Head of caudate nucleus (tissue), 42 donors: ENCODE data around the gene DNAJC1.
"Not testable (repeated sequence)": the region's sequence is repeated elsewhere in the genome, so short reads cannot be mapped to it uniquely, and the experiment has no call there.

ENCODE experiments used
- DNase-seq, 42 donors: peaks; one replicate each; pipeline versions ENCODE4 v3.0.0 to v3.0.0-alpha.2; 2020 to 2021; ENCODE audit warnings: mixed read lengths in 7 of 42
- intact Hi-C: fragments of 100-400 bp; cut with DNase I; formaldehyde crosslinking; loops from one replicate; pipeline ENCODE4 v1.15.0; 2022

DNAJC1 gene, protein sequence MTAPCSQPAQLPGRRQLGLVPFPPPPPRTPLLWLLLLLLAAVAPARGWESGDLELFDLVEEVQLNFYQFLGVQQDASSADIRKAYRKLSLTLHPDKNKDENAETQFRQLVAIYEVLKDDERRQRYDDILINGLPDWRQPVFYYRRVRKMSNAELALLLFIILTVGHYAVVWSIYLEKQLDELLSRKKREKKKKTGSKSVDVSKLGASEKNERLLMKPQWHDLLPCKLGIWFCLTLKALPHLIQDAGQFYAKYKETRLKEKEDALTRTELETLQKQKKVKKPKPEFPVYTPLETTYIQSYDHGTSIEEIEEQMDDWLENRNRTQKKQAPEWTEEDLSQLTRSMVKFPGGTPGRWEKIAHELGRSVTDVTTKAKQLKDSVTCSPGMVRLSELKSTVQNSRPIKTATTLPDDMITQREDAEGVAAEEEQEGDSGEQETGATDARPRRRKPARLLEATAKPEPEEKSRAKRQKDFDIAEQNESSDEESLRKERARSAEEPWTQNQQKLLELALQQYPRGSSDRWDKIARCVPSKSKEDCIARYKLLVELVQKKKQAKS

GRCh38 chr10:22003177-22003963 lies at the start of gene DNAJC1:
DNAJC1 (minus strand) TSS chr10:22003730; CDS start chr10:22003434, 296 bp downstream.
- DNase-seq: peak; percentile 97 to 99 (median 99)
- intact Hi-C loops: loop anchor here (2.0 to 10.0 kb wide), 4 partner anchors 225 to 989 kb away; no protein-coding TSS in a partner anchor

GRCh38 chr10:22053048-22053447 lies 49.5 kb upstream of the DNAJC1 start:
- intact Hi-C loops: no loop called here
- no peak for DNase-seq

GRCh38 chr10:22049635-22050034 lies 46.1 kb upstream of the DNAJC1 start:
- no peak for DNase-seq
- intact Hi-C loops: no loop called here

DNA sequence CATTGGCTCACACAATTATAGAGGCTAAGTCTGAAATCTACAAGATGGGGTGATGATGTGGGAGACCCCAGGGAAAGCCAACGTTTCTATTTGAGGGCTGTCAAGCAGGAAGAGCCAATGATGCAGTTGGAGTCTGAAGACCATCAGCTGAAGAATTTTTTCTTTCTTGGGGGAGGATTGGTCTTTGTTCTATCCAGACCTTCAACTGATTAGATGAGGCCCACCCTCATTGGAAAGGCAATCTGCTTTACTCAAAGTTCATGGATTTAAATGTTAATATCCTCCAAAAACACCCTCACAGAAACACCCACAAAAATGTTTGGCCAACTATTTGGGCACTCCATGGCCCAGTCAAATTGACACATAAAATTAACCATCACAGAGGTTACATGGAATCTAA lies 44.3 kb upstream of the DNAJC1 start:
- intact Hi-C loops: no loop called here
- DNase-seq: no peak

DNA sequence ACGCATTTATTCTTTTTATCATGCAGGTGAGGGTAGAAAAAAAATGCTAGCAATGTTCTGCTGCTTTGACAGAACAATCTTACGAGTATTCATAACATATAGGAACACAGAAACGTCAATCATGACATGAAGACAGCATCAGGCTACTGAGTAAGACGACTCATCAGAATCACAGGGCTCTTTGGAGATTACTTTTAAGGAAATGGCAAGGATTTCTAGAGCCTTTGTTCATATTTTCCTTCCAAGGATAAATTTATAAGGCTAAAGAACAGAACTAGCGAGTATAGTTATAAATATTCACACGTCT lies 39.8 kb upstream of the DNAJC1 start:
- intact Hi-C loops: no loop called here
- DNase-seq: no peak

DNA sequence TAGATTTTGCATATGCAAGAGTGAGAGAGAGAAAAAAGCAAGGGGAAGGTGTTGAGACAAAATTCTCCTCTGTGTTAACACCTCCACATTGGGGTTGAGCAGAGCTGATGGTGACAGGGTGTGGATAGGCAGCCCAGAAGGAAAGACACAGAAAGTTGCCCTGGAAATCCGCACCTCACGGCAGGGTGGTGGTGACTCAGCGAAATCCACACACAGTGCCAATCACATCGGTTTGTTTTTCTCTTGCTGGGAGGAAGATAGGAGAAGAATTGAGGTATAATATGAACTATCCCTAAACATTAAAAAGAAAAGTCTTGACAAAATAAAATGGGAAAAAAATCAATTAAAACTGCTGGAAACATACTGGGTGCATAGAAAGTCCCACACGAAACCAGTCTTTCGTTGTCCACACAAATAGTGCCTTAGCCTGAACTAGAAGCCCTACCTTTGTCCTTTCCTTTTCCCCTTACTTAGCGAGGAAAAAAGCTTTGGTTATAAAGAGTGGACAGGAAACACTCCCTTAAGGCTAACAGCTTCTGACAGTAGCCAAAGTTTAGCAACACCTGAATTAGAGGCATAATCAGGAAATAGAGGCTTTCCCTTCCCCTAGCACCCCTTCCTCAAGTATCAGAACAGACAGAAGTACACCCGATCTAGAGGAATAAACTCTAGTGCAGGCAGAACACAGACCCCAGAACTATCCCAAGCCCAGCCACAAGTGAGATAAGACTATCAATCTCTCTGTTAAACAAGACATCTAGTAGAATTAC lies 39.2 kb upstream of the DNAJC1 start:
- peak in 39 of 42 donors; percentile 2 to 72 (median 34) for DNase-seq
- intact Hi-C loops: no loop called here

DNA sequence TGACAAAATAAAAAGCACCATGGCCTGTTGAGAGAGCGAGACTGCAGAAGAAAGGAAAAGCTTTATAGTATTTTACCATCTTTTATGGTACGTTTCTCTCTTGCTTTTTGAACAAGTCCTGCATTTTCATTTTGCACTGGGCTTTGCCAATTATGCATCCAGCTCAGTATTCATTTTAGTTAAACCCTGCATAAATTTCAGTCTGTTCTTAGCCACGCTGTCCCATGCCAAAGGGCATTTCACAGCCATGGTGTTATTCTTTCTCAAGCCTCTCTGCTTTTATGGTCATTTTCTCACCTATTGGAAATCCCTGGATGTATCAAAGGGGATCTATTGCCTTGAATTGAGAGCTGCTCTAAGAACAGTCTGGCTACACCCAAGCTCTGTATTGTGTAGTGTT lies 30.8 kb upstream of the DNAJC1 start:
- DNase-seq: no peak
- intact Hi-C loops: no loop called here

DNA sequence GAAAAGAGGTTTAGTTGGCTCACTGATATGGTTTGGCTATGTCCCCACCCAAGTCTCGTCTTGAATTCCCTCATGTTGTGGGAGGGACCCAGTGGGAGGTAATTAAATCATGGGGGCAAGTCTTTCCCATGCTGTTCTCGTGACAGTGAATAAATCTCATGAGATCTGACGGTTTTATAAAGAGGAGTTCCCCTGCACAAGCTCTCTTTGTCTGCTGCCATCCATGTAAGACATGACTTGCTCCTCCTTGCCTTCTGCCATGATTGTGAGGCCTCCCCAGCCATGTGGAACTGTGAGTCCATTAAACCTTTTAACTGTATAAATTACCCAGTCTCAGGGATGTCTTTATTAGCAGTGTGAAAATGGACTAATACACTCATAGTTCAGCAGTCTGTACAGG lies 28.7 kb upstream of the DNAJC1 start:
- DNase-seq, intact Hi-C loops: not testable (repeated sequence)

- intact Hi-C loops: no loop called here
- no peak for DNase-seq
Observed at GRCh38 chr10:22030421-22030820, 26.9 kb upstream of the DNAJC1 start.

GRCh38 chr10:22029445-22030236 lies 26.1 kb upstream of the DNAJC1 start:
- no peak for DNase-seq
- intact Hi-C loops: no loop called here

- no peak for DNase-seq
- intact Hi-C loops: no loop called here
Observed at GRCh38 chr10:22027364-22028238, 24.1 kb upstream of the DNAJC1 start.

GRCh38 chr10:22026287-22026686 lies 22.8 kb upstream of the DNAJC1 start:
- intact Hi-C loops: no loop called here
- no peak for DNase-seq

- intact Hi-C loops: no loop called here
- no peak for DNase-seq
Observed at GRCh38 chr10:22023508-22023907, 20.0 kb upstream of the DNAJC1 start.

DNA sequence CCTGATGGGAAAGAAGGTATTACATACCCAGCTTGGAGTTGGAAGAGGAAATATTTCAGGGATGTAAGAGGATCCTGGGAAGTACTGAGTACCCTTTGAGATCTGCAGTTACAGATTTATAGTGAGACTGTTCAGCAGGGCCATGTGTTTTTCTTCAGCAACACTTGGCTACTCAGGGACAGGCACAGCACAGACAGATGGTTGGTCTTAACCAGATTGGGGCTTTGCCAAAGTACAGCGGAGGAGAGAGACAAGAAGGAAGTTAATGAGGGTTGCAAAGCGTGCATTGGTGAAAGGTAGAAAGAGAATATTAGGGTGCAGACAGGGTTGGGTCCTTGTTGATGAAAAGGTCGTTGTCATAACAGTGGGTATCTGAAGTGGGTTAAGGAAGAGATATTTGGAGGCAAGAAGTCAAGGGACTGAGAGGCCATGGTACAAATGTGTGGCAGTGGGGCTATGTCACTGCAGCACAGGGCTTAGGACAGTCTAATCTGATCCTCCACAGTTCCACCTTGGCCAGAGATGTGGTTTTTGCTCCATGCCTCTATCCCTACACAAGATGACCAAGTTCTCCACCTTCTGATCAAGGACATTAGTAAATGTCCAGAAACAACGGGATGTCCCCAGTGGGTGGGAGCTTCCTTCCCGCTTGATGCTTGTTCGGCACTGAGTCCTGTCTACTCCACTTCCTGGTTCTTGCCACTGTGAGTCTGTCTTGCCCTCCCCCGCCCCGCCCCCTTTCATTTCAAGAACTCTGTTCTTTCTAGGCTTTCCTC lies 18.9 kb upstream of the DNAJC1 start:
- intact Hi-C loops: no loop called here
- DNase-seq: no peak

- DNase-seq, intact Hi-C loops: not testable (repeated sequence)
Observed at GRCh38 chr10:22021144-22021543, 17.6 kb upstream of the DNAJC1 start.

DNA sequence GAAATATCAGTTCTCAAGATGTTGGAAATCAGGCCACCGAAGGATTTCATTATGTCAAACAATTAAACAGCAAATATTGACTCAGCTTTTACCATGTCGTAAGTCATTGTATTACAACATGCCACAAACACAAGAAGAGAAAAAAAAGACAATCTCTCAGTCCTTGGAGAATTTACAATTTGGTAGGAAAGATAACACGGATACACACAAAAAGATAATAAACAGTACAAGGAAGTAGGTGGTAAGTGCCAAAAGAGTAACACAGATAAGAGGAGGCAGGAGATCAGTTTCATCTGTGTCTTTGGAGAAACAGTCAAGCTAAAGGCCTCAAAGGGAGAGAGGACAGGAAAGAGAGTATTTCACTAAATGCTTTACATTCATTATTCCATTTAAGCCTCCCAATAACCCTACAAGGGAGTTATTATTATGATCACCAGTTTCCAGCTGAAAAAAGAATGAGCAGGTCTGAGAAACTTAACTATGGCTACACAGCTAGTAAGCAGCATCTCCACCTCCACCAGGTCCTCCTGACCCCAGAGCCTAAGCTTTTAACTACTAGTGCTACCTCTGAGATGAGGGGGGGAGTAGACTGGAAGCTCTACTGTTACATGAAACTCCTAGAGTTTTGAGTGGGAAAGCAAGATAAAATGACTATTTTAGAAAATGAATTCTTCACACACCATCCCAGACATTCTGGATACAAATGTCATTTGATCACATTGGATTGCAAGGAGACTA lies 13.9 kb upstream of the DNAJC1 start:
- no peak for DNase-seq
- intact Hi-C loops: no loop called here
